ENCODE data around the gene TMEM61. TPM values are rescaled to one million over a fixed set of nuclear protein-coding genes. Genes with fewer than 3 reads are reported as not detected.

Gene TMEM61
- total and polyA plus RNA-seq, 2 donors (not counting 1 experiment from before 2014, with no cell fraction given), result not detected

DNA sequence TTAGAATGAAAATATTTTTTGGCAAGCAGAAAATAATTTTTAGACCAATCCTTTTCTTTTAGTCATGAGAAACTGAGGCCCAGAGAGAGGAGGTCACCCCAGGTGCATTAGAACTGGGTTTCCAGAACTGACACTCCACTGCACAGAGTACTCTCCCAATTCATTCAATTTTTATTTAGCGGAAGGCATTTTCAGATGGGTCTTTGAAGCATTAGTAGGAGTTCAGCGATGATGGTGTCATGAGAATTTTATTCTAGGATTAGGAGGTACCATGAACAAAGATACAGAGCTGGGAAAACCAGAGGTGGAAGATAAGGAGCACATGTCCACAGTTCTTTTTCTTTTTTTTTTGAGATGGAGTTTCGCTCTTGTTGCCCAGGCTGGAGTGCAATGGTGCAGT is 61.2 kb downstream of the TMEM61 start:
- CTCF ChIA-PET, result no interaction called here
- Histone ChIP-seq H3K9ac (ENCODE audit: low read length) (no peak overlapping the region), H3K4me1 (ENCODE audit: control insufficient read depth in 2 of 2, insufficient read depth in 2 of 2, low read length in 2 of 2) (no peaks in the 10 kb centered on the region), H3K79me2 (ENCODE audit: control insufficient read depth, insufficient read depth, low read length) (no peaks in the 10 kb centered on the region), H3K4me3 (ENCODE audit: control extremely low read depth in 1 of 5, extremely low read depth in 1 of 5, insufficient read depth in 1 of 5, low read depth in 2 of 5, low read length in 4 of 5) (no peak overlapping the region), H4K20me1 (ENCODE audit: control insufficient read depth, insufficient read depth, low read length, poor library complexity, severe bottlenecking) (no peaks in the 10 kb centered on the region), H3K27ac (ENCODE audit: low read length in 2 of 2) (no peak overlapping the region), H3K27me3 (replicated peaks in 1 of 4; ENCODE audit: control extremely low read depth in 1 of 4, control insufficient read depth in 3 of 4, insufficient read depth in 4 of 4, low read length in 3 of 4) (peaks cover 0 to 28% (median 8%) of the 10 kb centered on the region in 4 experiments), H2AFZ (ENCODE audit: insufficient read depth, low read depth, low read length, poor library complexity, severe bottlenecking) (no peak overlapping the region), H3K9me3 (ENCODE audit: control extremely low read depth in 1 of 3, control insufficient read depth in 2 of 3, insufficient read depth in 1 of 3, low read length in 2 of 3) (no peaks in the 10 kb centered on the region), H3K36me3 (replicated peaks in 1 of 2; ENCODE audit: control extremely low read depth in 1 of 2, control insufficient read depth in 1 of 2, extremely low read depth in 1 of 2, insufficient read depth in 2 of 2, low read length in 1 of 2) (no peaks in the 10 kb centered on the region), H3K4me2 (replicated peaks; ENCODE audit: low read depth, low read length, poor library complexity, severe bottlenecking) (no peak overlapping the region)
- POLR2A ChIA-PET, result no interaction called here
- TF ChIP-seq EZH2 (IDR thresholded peaks at IDR 0.05; ENCODE audit: borderline replicate concordance, insufficient read depth, low read depth, low read length, poor library complexity, severe bottlenecking), result no peak
- TF ChIP-seq, protein P1, sequence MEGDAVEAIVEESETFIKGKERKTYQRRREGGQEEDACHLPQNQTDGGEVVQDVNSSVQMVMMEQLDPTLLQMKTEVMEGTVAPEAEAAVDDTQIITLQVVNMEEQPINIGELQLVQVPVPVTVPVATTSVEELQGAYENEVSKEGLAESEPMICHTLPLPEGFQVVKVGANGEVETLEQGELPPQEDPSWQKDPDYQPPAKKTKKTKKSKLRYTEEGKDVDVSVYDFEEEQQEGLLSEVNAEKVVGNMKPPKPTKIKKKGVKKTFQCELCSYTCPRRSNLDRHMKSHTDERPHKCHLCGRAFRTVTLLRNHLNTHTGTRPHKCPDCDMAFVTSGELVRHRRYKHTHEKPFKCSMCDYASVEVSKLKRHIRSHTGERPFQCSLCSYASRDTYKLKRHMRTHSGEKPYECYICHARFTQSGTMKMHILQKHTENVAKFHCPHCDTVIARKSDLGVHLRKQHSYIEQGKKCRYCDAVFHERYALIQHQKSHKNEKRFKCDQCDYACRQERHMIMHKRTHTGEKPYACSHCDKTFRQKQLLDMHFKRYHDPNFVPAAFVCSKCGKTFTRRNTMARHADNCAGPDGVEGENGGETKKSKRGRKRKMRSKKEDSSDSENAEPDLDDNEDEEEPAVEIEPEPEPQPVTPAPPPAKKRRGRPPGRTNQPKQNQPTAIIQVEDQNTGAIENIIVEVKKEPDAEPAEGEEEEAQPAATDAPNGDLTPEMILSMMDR (IDR thresholded peaks at IDR 0.05), result no peak
- Mint-ChIP-seq H3K27me3 (peaks cover 44% of the 10 kb centered on the region), H3K9me3 (ENCODE audit: insufficient read depth) (no peaks in the 10 kb centered on the region), H3K4me3 (no peak overlapping the region), H3K4me1 (no peaks in the 10 kb centered on the region), H3K27ac (no peak overlapping the region)
- intact Hi-C loops (cut with micrococcal nuclease), result no loop called here
- DNase-seq (no peak), ATAC-seq (ENCODE audit: low read depth) (no peak)
- WGBS (ENCODE audit: insufficient coverage), result 79% methylated on average over 2 of the region's 3 CpGs

Other genes starting within 250 kb of the TMEM61 start
- gene PARS2, start 216.1 kb upstream of the TMEM61 start, total RNA-seq, result 4.5 and 4.9 TPM in 2 replicates
- gene PARS2, start 216.1 kb upstream of the TMEM61 start, polyA plus RNA-seq, result 0.25 and 1.00 TPM in 2 replicates
- 10.4 and 10.9 TPM in 2 replicates for gene TTC22, start 179.3 kb upstream of the TMEM61 start, total RNA-seq
- 5.1 and 7.8 TPM in 2 replicates for gene TTC22, start 179.3 kb upstream of the TMEM61 start, polyA plus RNA-seq
- gene DHCR24, start 93.4 kb upstream of the TMEM61 start, total RNA-seq, result 10.5 and 13.3 TPM in 2 replicates
- 1.9 and 5.2 TPM in 2 replicates for gene DHCR24, start 93.4 kb upstream of the TMEM61 start, polyA plus RNA-seq
- gene BSND, start 18.3 kb downstream of the TMEM61 start, total RNA-seq, result not detected in 2 replicates
- not detected in 2 replicates for gene BSND, start 18.3 kb downstream of the TMEM61 start, polyA plus RNA-seq
- gene PCSK9, start 58.9 kb downstream of the TMEM61 start, total RNA-seq, result not detected in 2 replicates
- gene PCSK9, start 58.9 kb downstream of the TMEM61 start, polyA plus RNA-seq, result not detected in 2 replicates
- gene USP24, start 234.7 kb downstream of the TMEM61 start, total RNA-seq, result 152 and 183 TPM in 2 replicates
- 18.9 and 32.1 TPM in 2 replicates for gene USP24, start 234.7 kb downstream of the TMEM61 start, polyA plus RNA-seq